C1 segment of cervical spinal cord (tissue), 14 donors: Measurements from ENCODE around the gene ENG.
"Not testable (repeated sequence)": the region's sequence is repeated elsewhere in the genome, so short reads cannot be mapped to it uniquely, and the experiment has no call there.

Experiments
- DNase-seq, 14 donors: peaks; one replicate each; lab custom pipeline; 2025; lab: John Stamatoyannopoulos, UW

The ENG gene

DNA sequence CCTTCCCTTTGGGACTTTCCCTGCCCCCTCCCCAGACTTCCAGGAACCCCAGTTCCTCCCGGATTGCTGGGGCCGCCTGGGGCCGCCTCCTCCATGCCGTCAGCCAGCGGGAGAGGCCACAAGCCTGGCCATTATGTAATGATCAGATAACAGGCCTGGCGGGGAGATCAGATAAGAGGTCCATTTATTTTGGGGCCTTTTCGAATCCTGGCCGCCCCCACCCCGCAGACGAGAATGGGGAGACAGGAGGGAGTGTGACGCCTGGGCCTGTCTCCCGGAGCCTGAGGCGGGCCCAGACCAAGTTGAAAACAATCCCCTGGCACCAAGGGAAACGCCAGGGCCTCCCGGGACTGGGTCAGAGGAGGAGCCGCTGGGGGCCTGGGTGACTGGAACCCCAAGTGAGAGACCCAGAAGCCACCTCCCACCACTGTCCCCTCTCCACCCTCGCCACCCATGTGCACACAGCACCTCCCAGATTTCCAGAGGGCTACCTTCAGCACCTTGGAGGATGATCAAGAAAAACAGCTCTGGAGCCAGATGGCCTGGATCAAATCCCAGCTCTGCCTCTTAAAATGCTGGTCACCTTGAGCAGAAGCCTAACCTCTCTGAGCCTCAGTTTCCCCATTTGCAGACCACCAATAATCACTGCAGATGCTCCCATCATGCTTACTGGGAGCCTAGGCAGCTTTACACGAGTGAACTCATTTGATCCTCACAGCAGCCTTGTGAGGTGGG, 7.8 kb downstream of the ENG start:
- no peak for DNase-seq

DNA sequence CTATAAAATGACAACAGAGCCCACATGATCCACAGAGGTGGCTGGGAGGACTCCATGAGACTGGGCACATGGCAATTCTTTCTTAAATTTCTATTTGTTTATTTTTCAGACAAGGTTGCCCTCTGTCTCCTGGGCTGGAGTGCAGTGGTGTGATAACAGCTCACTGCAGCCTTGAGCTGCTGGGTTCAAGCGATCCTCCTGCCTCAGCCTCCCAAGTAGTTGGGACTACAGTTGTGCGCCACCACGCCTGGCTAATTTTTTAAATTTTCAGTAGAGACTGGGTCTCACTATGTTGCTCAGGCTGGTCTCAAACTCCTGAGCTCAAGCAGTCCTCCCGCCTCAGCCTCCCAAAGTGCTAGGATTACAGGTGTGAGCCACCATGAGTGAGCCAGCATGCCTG, 8.8 kb downstream of the ENG start:
- DNase-seq: not testable (repeated sequence)

DNA sequence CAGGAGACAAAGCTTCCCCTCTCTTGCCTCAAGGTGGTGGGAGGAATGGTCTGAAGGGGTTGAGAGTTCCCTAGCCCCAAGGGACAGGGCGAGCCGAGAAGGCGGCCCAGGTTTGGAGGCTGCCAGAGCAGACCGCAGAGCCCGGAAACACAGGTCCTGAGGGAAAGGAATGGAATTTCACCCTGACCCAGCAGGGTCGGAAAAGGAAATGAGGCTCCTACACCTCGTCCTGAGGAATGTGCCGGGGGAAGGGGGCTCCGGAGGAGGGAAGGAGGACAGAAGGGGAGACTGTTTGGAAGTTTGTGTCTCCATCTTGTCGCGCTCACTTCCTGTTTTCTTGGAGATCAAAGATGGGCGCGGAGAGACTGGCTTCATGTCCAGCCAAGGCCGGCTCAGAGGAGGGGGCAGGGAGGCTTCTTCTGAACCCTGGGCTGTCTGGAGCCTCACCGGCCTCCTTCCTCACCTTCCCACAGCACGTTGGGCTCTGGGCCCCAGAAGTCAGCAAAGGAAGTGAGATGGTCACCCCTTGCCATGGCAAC, 9.6 kb downstream of the ENG start:
- DNase-seq: no peak

DNA sequence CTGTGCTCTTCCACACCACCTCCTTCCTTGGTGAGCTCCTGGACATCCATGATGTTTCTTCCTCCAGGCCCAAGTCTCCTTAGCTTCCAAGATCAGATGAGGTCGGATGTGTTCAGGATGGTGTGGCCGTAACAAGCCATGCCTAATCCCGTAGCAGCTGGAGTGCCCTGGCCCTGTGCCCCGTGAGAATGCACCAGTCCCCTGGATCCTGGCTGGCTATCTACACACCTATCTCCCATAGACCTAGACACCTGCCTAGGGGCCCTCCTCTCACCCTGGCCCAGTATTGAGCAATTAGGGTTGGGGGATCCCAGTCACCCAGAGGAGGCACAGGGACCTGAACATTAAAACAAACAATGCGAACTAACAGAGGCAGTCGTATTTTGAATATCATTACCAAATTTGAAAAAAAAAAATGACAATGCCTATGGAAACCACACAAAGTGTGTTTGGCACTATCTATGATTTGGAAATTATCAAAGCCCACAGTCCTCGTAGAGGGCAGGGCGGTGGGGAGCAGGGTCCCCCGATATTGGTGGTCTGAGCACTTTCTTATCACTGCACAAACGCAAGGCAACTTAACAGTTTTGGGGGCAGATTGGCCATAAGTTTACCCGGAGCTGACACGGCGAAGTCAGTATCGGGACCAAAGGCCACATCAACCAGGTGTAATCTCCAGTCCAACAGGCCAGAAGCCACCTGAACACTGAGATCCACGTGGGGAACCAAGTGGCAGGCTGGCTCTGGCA, 13.2 kb downstream of the ENG start:
- no peak for DNase-seq

DNA sequence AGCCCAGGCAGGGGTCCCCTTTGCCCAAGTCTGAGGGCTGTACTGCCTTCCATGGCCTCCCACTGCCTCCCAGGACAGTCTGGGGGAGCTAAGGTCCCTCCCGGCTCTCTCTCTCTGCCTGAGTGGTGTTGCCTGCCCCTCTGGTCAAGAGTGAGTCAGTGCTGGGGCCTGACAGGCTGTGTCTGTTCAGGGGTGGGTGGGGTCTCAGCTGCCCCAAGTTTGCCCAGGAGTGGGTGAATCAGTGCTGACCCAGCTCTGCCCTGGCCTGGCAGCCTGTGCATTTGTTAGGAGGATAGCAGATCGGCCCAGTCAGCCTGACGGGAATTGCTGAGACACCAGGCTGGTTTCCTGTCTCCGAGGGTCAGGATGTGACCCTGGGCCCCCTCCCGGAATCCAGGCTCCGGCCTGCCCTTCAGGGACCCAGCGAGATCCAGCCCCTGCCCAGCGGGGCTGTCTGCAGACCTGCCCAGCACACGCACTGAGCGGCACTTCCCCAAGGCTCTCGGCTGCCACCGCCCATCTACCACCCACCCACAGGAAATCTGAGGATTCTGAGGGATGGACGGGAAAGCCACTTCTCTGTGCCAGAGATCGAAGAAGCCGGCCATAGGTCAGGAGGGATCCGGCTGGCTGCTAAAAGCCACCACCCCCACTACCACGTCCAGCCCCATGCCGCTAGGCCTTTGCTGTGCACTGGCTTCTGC, 15.9 kb downstream of the ENG start:
- DNase-seq: peak in 2 of 14 donors; percentile 6 to 76

DNA sequence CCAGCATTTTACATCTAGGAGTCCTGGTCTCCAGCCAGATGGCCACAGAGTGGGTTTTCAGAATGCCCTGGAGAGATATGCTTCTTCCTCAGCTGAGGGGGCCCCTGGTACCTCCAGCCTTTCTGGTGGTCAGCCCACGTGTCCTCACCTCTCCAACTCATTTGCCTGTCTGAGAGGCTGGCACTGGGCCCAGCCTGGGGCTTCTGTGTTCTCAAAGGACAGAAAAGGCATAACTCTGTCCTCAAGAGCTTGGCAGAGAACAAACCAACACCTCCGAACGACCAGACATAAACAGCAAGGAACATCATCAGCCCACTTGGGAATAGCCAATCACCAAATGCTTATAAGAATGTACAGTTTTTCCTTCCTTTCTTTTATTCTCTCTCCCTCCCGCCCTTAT, 17.1 kb downstream of the ENG start:
- no peak for DNase-seq

DNA sequence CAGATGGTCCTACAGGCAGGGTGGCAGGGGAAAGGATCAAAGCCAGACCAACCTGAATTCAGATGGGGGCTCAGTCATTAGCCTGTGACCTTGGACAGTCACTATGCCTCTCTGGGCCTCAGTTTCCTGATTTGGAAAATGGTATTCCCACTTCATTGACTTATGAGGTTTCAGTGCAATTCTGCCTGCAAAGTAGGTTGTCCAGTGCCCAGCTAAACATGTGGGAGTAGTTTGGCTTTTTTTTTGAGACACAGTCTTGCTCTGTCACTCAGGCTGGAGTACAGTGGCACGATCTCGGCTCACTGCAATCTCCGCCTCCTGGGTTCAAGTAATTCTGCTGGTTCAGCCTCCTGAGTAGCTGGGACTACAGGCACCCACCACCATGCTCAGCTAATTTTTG, 17.9 kb downstream of the ENG start:
- DNase-seq: not testable (repeated sequence)

DNA sequence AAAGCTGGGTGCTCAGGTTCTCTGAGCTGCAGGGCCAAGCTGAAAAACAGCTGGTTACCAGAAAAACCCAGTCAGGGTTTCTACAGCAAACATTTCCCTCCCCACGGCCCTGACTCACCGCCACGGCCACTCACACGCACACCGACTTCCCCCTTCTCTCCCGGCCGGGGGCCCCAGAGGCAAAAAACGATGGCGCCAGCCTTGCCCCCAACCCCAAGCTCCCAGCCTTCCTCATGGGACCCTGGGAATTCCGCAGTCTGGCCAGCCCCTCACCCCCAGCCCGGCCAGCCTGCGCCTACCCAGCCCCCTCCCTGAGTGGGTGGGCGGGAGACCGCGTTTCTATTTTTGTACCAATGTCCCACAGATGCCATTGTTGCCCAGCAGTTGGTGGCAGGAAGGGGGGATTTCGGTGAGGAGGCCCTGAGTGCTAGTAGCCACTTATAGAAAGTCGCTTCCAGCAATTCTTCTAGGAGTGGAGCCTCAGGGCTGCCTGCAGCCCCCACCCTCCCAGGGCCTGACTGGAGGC, 18.4 kb downstream of the ENG start:
- DNase-seq: peak in 1 of 14 donors; percentile 52

DNA sequence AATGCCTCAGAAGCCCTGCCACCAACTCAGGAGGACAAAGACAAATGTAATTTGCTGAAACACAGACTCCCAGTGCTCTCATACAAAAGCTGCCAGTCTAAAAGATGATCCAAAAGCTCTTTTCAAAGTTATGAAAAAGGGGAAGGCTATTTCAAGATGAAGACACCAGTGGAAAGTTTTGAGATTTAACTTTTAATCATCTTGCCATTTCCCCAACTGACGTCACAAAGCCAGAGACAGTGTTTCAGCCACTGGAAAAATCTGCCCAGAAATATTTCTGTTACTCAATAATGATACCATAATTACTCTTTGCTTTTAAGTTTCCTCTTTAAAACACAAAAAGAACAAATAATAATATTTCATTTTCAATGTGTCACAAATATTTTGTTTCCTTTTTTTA, 20.9 kb downstream of the ENG start:
- no peak for DNase-seq

DNA sequence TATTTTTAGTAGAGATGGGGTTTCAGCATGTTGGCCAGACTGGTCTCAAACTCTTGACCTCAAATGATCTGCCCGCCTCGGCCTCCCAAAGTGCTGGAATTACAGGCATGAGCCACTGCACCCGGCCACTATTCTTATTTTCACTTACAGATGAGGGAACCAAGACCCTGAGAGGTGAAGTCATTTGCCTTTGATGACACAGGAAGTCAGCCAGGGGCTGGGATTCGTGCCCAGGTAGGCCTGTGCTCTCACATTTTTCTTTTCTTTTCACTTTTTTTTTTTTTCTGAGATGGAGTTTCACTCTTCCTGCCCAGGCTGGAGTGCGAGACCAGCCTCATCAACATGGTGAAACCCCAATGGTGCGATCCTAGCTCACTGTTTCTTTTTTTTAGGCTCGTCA, 22.2 kb downstream of the ENG start:
- no peak for DNase-seq

DNA sequence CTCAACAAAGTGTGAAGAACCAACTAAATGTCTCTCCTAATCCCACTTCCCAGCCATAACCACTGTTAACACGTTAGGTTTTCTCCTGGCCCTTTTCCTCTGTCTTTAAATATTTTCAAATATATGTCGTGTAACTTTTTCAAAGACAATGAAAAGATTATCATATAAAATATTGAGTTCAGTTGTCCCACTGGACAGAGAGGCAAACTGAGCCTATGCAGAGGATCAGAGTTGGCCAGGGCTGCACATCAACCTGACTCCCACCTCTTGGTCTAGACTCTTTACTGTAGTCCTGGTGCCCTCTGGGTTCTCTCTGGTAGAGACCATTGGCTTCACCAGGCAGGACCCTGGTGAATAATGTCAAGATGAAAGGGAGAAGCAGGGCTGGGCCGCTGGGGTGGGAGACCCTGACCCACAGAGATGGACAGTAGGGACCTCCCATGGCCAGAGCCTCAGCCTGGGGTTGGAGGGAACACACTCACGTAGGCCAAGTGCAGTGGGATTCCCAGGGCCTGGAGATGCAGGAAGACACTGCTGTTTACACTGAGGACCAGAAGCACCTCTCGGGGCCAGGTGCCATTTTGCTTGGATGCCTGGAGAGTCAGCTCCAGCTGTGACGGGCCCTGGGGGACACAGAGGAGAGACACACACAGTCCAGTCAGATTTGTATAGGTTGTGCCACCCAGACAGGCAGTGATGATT, 25.1 kb downstream of the ENG start:
- no peak for DNase-seq

DNA sequence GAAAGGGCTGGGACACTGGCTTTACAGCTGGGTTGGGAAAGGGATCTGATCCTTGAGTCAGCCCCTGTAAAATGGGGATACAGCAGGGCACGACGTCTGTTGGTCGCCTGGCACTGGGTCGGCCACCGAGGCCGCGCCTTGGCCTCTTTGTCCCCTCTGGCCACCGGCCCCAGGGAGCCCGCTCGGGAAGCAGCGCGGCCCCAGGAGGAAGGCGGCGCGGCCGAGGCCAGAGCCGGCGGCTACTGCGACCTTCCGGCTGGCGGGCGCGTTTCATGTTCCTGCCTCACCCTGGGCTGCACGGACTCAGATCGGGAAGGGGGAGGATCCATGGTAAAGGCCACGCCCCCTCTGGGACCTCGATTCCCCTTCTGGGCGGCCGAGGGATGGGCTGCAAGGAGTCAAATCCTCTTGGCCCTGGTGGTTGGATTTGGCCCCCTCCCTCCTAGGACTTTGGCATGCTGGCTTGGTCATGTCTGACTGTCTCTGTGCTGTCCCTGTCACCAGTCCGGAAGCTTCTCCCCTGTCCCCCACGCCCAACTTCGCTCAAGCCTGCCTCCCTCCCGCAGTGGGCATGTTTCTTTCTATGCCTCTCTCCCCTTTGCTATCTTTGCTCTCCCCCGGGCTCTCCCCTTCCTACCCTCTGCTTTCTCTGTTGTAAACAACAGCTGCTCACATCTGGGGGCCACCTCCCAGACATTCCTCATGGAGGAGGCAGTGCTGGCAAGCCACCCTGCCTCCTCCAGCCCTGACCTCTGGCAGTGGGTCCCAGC, 26.0 kb downstream of the ENG start:
- DNase-seq: peak in 7 of 14 donors; percentile 3 to 37 (median 23)

DNA sequence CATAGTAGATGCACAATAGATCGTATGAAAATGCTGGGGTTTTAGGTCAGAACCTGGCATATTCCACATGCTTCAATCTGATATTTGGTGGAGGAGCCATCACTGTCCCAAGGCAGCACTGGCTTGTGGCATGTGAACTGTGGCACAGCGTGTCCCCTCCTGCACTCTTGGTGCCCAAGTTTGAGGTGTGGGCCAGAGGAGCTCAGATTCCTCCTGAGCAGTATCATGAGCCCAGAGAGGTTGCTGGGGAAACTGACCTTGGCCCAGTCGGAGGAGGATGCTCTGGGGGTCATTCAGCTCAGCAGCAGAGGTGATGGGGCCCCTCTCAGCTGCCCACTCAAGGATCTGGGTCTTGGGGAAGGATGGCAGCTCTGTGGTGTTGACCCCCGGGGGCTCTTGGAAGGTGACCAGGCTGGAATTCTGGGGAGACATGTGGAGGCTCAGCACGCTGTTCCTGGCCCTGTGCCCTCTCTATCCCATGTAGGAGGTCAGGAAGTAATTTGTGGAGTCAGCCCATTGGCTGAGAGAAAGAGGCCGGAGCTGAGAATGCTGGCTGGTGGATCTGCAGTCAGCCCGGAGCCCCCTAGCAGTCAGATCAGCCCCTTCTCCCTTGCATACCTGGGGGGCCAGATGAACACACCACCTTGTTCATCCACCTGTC, 28.1 kb downstream of the ENG start:
- DNase-seq: peak in 1 of 14 donors; percentile 18

DNA sequence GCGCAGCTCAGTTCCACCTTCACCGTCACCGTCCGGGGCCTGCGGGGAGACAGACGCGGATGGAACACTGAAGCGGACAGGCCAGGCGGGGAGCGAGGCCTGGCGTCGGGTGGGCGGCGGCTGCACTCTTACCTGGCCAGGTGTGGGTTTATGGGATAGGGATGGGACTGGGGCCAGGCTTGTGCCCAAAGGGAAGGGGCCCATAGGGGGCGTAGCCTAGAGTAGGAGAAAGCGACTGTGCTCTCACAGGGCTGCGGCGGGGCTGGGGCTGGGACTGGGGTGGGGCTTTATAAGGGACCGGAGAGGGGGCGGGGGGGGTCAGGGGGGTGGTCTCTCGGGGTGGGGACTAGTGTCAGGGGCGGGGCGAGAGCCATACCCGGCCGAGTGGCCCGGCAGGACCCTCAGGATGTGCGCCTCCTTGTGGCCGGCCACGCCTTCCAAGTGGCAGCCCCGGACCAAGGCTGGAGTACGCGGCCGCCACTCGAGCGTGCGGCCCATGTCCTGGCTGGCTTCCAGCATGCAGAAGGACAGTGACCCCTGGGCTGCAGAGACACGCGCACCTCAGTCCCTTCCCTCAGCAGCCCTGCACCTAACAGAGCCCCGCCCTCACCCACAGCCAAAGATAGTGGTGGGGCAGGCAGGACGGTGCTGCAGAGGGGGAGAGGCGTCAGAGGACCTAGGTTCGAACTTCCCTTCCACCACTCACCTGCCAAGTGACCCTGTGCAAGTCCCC, 29.0 kb downstream of the ENG start:
- peak in 2 of 14 donors; percentile 4 to 6 for DNase-seq

DNA sequence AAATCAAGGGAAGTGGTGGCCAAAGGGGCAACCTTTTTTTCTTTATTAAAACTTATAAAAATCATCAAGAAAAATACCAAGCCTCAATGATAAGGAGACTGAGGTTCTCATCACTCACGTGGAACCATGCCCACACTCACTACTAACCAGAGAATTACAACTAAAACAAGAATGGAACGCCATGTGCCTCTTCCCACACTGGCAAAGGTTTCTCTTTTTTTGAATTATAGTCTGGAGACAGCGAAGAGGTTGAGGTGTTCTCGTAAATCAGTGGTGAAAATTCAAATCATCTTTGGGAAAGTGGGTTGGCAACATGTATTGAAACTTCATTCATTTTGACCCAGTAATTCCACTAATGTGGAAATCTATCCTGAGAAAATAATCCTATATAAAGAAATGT, 32.4 kb downstream of the ENG start:
- no peak for DNase-seq

DNA sequence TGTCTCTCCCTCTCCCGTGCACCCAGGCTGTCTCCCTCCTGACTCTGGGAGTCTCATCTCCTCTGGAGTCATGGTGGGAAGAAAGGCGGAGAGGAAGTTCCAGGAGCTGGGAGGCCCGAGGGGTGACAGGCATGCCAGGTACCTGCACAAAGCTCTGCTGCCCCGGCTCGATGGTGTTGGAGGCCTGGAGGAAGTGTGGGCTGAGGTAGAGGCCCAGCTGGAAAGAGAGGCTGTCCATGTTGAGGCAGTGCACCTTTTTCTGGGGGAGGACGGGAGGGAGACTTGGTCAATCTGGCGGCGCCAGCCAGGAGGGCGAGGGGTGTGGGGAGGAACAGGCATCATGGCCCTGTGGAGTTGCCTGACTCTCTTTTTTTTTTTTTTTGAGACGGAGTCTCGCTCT, 35.9 kb downstream of the ENG start:
- DNase-seq: no peak

DNA sequence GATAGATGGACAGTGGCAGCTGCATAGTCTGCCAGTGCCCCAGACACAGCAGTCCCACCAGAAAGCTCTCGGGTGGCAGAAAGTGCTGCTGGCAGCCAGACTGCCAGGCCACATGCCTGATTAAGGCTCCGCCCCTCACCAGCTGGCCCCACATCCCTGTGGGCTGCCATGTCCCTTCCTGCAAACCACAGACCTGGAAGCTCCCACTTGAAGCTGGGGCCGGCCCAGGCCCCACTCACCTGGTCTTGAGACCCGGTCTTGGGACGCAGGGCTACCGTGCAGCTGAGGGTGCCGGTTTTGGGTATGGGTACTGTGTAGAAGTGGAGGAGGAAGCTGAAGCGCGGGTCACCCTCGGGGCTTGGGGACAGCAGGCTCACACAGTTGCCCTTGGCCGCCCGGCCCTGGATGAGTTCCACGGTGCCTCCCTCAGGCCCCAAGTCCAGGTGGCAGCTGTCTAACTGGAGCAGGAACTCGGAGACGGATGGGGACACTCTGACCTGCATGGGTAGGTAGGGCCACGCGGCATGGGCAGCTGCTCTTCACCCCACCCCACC, 36.5 kb downstream of the ENG start:
- peak in 1 of 14 donors; percentile 63 for DNase-seq

DNA sequence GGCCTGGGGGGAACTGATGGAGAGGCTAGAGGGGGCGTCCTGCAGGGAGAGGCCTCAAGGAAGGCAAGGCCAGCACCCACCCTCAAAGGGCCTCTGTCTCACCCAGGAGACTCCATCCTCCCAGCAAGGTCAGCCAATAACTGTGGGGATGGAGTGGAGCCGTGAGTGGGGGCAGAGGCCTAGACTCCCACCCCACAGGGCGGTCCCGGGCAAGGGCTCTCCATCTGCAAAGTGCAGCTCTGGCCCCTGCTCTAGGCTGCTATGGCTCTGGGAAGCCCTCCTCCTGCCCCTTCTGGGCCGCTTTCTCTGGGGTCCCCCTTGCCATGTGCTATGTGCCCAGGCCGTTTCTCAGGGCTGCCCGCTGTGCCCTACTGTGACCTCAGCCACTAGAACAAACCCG, 37.7 kb downstream of the ENG start:
- DNase-seq: no peak

DNA sequence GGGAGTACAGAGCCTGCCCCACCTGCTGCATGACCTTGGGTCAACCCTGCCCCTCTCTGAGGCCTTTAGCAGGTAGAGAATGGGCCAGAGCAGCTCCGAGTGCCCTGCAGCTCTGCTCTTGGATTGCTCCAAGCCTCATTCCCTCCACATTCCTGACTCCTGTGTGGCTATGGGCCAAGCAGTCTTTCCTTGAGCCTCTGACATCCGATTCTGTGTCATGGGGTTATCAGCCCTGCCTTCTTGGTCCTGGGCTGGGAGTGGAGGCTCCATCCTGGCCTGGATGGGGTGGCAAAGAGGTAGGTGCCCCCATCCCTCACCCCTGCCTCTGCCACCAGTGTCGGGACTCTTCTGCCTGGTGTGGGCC, 38.1 kb downstream of the ENG start:
- no peak for DNase-seq
